SKM-1 (cell line): ENCODE data around the gene CORO7.

ENCODE experiments used
- DNase-seq: peaks from one replicate; lab custom pipeline; 2025; ENCODE audit not compliant: unreplicated experiment; lab: John Stamatoyannopoulos, UW

Gene CORO7

GRCh38 chr16:4416200-4417032, at the start of gene CORO7:
Gene CORO7 (minus strand): TSS chr16:4416596. CDS start chr16:4416518, 78 bp downstream.
- peak; percentile 85 for DNase-seq

- no peak for DNase-seq
Measured at GRCh38 chr16:4463522-4464163, 47.2 kb upstream of the CORO7 start.

- no peak for DNase-seq
Measured at GRCh38 chr16:4461250-4462085, 45.1 kb upstream of the CORO7 start.

- DNase-seq = no peak
Measured at GRCh38 chr16:4460936-4461249, 44.5 kb upstream of the CORO7 start.

- no peak for DNase-seq
Measured at GRCh38 chr16:4455951-4456350, 39.6 kb upstream of the CORO7 start.

GRCh38 chr16:4455081-4455480, 38.7 kb upstream of the CORO7 start:
- no peak for DNase-seq

- no peak for DNase-seq
Measured at GRCh38 chr16:4454623-4455022, 38.2 kb upstream of the CORO7 start.

- no peak for DNase-seq
Measured at GRCh38 chr16:4452674-4453073, 36.3 kb upstream of the CORO7 start.

- DNase-seq = no peak
Measured at GRCh38 chr16:4450931-4451519, 34.6 kb upstream of the CORO7 start.

- DNase-seq = no peak
Measured at GRCh38 chr16:4450430-4450829, 34.0 kb upstream of the CORO7 start.

GRCh38 chr16:4443986-4444385, 27.6 kb upstream of the CORO7 start:
- DNase-seq = no peak

- no peak for DNase-seq
Measured at GRCh38 chr16:4443271-4443670, 26.9 kb upstream of the CORO7 start.

GRCh38 chr16:4442371-4442770, 26.0 kb upstream of the CORO7 start:
- DNase-seq = no peak

- no peak for DNase-seq
Measured at GRCh38 chr16:4437366-4437765, 21.0 kb upstream of the CORO7 start.

GRCh38 chr16:4435337-4436067, 19.1 kb upstream of the CORO7 start:
- DNase-seq = no peak

- DNase-seq = no peak
Measured at GRCh38 chr16:4433914-4434787, 17.8 kb upstream of the CORO7 start.

- DNase-seq = no peak
Measured at GRCh38 chr16:4433228-4433627, 16.8 kb upstream of the CORO7 start.

GRCh38 chr16:4431023-4431422, 14.6 kb upstream of the CORO7 start:
- DNase-seq = no peak

GRCh38 chr16:4428500-4428899, 12.1 kb upstream of the CORO7 start:
- DNase-seq = no peak
